ENCODE data around the gene APRT.
"Not testable (repeated sequence)": the region's sequence is repeated elsewhere in the genome, so short reads cannot be mapped to it uniquely, and the experiment has no call there.

APRT gene

GRCh38 chr16:88790312-88791211, 21.2 kb downstream of the APRT start:
- Histone ChIP-seq H3K4me1 (ENCODE audit: insufficient read depth, low read length) (no peaks in the 10 kb centered on the region), H3K27ac (ENCODE audit: low read depth, low read length) (no peak overlapping the region), H3K27me3 (ENCODE audit: control insufficient read depth in 1 of 2, insufficient read depth in 2 of 2, low read length in 2 of 2) (peaks cover 0 to 22% of the 10 kb centered on the region in 2 donors), H3K9me3 (ENCODE audit: low read length) (no peaks in the 10 kb centered on the region), H3K36me3 (ENCODE audit: insufficient read depth, low read length) (no peaks in the 10 kb centered on the region), H3K9ac (ENCODE audit: low read length) (no peak overlapping the region), H3K4me3 (ENCODE audit: low read depth in 1 of 2, low read length in 2 of 2) (no peak overlapping the region)

DNA sequence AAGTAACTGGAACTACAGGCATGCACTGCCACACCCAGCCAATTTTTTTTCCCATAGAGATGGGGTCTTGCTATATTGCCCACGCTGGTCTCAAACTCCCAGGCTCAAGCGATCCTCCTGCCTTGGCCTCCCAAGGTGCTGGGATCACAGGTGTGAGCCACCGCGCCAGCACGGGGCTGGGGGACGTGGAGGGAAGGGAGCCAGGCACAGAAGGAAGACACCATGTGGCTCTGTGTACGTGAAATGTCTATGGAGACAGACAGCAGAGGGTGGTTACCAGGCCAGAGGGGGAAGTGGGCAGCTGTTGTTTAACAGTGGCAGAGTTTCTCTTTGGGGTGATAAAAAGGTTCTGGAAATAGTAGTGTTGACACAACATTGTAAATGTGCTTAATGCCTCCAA, 22.1 kb downstream of the APRT start:
- no peak overlapping the region for H3K4me3 ChIP-seq (ENCODE audit: low read depth in 1 of 2, low read length in 2 of 2)
- peaks cover 0 to 22% of the 10 kb centered on the region in 2 donors for H3K27me3 ChIP-seq (ENCODE audit: control insufficient read depth in 1 of 2, insufficient read depth in 2 of 2, low read length in 2 of 2)
- no peak overlapping the region for H3K27ac ChIP-seq (ENCODE audit: low read depth, low read length)
- no peaks in the 10 kb centered on the region for H3K9me3 ChIP-seq (ENCODE audit: low read length)
- H3K9ac ChIP-seq (ENCODE audit: low read length), result no peak overlapping the region
- no peaks in the 10 kb centered on the region for H3K36me3 ChIP-seq (ENCODE audit: insufficient read depth, low read length)
- H3K4me1 ChIP-seq (ENCODE audit: insufficient read depth, low read length), result no peaks in the 10 kb centered on the region

GRCh38 chr16:88788749-88789148, 23.0 kb downstream of the APRT start:
- not testable (repeated sequence) for H3K4me1 ChIP-seq (ENCODE audit: insufficient read depth, low read length); H3K9me3 ChIP-seq (ENCODE audit: low read length)
- peaks cover 0 to 22% of the 10 kb centered on the region in 2 donors for H3K27me3 ChIP-seq (ENCODE audit: control insufficient read depth in 1 of 2, insufficient read depth in 2 of 2, low read length in 2 of 2)

DNA sequence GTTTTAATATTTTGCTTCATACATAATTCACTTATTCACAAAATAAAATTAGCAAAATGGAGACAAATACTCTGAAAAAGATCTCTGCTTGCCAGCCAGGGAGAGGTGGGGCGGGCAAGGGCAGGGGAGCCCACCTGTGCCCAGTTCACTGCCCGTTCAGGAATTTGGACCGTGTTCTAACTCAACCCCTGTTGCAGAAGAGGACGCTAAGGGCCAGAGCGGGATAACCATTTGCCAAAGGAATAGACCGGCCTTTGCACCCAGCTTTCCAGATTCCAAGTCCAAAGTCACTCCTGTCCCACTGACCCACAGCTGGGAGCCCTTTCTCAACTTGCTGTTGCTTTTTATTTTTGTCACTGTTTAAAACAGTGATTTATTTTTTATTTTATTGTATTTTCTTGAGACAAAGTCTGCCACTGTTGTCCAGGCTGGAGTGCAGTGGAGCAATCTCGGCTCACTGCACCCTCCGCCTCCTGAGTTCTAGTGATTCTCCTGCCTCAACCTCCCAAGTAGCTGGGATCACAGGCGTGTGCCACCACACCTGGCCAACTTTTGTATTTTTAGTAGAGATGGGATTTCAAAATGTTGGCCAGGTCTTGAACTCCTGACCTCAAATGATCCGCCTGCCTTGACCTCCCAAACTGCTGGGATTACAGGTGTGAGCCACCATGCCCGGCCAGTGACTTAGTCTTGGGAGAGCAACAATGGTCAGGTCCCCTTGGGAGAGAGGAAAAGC, 24.0 kb downstream of the APRT start:
- Histone ChIP-seq H3K36me3 (ENCODE audit: insufficient read depth, low read length) (no peaks in the 10 kb centered on the region), H3K27me3 (ENCODE audit: control insufficient read depth in 1 of 2, insufficient read depth in 2 of 2, low read length in 2 of 2) (peaks cover 0 to 14% of the 10 kb centered on the region in 2 donors), H3K4me1 (ENCODE audit: insufficient read depth, low read length) (peaks cover 8% of the 10 kb centered on the region)

More at GRCh38 chr16:88788749-88789148, 23.0 kb downstream of the APRT start:
- H3K36me3 ChIP-seq (ENCODE audit: insufficient read depth, low read length); H3K27ac ChIP-seq (ENCODE audit: low read depth, low read length); H3K4me3 ChIP-seq (ENCODE audit: low read depth in 1 of 2, low read length in 2 of 2); H3K9ac ChIP-seq (ENCODE audit: low read length): not testable (repeated sequence)

GRCh38 chr16:88785106-88785924, 26.4 kb downstream of the APRT start, which contains the start of gene PIEZO1:
TSS of gene PIEZO1 (minus strand) at chr16:88785220. CDS start at chr16:88784964, 256 bp downstream.
- H3K9me3 ChIP-seq (ENCODE audit: low read length), result no peaks in the 10 kb centered on the region
- peak within 1 kb of the TSS; percentile 56 to 87 for H3K4me3 ChIP-seq (ENCODE audit: low read depth in 1 of 2, low read length in 2 of 2)
- peaks cover 32% of the 10 kb centered on the region for H3K4me1 ChIP-seq (ENCODE audit: insufficient read depth, low read length)
- H3K9ac ChIP-seq (ENCODE audit: low read length), result peak within 1 kb of the TSS; percentile 96
- H3K36me3 ChIP-seq (ENCODE audit: insufficient read depth, low read length), result no peaks in the 10 kb centered on the region
- H3K27me3 ChIP-seq (ENCODE audit: control insufficient read depth in 1 of 2, insufficient read depth in 2 of 2, low read length in 2 of 2), result no peaks in the 10 kb centered on the region
- H3K27ac ChIP-seq (ENCODE audit: low read depth, low read length), result peak within 1 kb of the TSS; percentile 95

More for the DNA sequence above, 24.0 kb downstream of the APRT start:
- Histone ChIP-seq H3K27ac (ENCODE audit: low read depth, low read length) (no peak overlapping the region), H3K9ac (ENCODE audit: low read length) (no peak overlapping the region), H3K4me3 (ENCODE audit: low read depth in 1 of 2, low read length in 2 of 2) (no peak overlapping the region), H3K9me3 (ENCODE audit: low read length) (no peaks in the 10 kb centered on the region)

DNA sequence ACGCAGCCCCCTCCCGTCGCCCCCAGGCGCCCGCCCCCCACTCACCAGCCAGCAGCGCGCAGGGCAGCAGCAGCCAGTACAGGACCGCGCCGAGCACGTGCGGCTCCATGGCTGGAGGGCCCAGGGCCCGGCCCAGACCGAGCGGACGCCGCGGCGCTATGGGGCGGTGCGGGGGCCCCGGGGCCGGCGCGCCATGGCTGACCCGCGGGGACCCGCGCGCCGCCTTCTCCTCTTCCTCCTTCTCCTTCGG, 26.9 kb downstream of the APRT start:
- Histone ChIP-seq H3K9ac (ENCODE audit: low read length) (no peak overlapping the region), H3K27ac (ENCODE audit: low read depth, low read length) (peak overlapping the region; percentile 95)

DNA sequence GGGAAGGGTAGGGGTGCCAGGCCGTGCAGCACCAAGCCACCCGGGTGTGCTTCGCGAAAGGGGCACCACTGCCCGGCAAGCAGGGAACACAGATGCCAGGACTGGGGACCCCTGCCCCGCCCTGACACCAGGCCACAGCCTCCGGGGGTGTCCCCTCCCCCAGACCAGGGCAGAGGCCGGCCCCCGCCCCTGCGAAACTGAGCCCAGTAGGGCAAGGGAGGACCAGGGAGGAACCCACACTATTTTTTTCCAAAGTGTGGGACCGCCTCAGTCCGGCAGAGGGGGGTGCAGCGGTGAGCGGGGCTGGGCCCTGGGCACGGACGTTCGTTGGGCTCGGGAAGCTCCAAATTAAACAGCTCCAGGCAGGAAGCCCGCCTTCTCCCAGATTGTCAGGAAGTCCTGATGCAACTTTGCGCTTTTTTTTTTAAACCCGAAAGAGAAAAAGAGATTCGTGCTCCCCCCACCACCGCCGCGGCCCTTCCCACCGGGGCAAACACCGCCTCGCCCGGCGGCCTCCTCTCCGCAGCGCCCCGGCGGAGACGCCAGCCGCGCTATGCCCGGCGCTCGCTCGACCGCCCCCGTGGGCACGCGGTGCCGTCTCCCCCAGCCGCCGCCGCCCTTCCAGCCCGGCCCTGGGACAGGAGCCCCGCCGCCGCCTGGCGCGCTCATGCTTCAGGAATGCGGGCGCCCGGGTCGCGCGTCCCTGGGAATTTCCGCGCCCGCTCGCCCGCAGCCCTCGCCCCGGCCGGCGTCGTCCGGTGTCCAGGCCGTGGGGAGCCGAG, 27.5 kb downstream of the APRT start:
- H3K9ac ChIP-seq (ENCODE audit: low read length), result peak overlapping the region; percentile 96
- no peaks in the 10 kb centered on the region for H3K9me3 ChIP-seq (ENCODE audit: low read length)
- no peaks in the 10 kb centered on the region for H3K36me3 ChIP-seq (ENCODE audit: insufficient read depth, low read length)
- H3K27ac ChIP-seq (ENCODE audit: low read depth, low read length), result peak overlapping the region; percentile 95
- H3K4me1 ChIP-seq (ENCODE audit: insufficient read depth, low read length), result peaks cover 43% of the 10 kb centered on the region
- no peaks in the 10 kb centered on the region for H3K27me3 ChIP-seq (ENCODE audit: control insufficient read depth in 1 of 2, insufficient read depth in 2 of 2, low read length in 2 of 2)
- peak overlapping the region; percentile 56 to 87 for H3K4me3 ChIP-seq (ENCODE audit: low read depth in 1 of 2, low read length in 2 of 2)

More for the DNA sequence above, 26.9 kb downstream of the APRT start:
- no peaks in the 10 kb centered on the region for H3K9me3 ChIP-seq (ENCODE audit: low read length)
- H3K36me3 ChIP-seq (ENCODE audit: insufficient read depth, low read length), result no peaks in the 10 kb centered on the region
- no peaks in the 10 kb centered on the region for H3K27me3 ChIP-seq (ENCODE audit: control insufficient read depth in 1 of 2, insufficient read depth in 2 of 2, low read length in 2 of 2)
- peak overlapping the region; percentile 56 to 87 for H3K4me3 ChIP-seq (ENCODE audit: low read depth in 1 of 2, low read length in 2 of 2)
- H3K4me1 ChIP-seq (ENCODE audit: insufficient read depth, low read length), result peaks cover 38% of the 10 kb centered on the region

DNA sequence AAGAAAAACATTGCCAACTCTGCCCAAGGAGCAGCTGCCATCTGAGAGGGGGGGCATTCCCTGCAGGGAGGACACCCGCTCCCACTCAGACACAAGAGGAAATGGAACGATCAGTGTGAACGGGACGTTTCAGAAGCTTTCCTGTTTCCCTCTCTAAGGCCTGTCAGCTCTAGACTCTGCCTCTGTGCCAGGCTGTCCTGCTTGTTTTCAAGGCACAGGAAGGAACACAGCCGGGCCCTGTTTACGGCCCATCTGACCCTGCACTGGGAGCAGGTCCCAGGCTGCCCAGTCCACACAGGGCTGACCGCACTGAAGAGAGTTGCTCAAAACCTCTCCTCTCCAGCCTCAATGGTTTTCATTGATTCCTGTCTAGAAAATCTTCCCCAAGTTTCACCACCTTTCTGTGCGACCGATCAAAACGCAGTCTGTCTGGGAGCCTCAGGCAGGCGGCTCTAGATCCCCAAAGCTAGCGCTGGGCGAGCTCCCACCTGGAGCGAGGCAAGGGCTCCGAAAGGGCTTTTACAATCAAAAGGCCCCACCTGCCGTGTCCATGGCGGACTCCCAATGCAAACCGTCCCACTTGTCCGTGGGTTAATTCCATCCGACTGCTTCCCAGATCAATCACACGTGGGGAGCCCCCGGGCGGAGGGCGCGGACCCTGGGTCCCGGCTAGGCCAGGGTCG, 28.2 kb downstream of the APRT start:
- H3K36me3 ChIP-seq (ENCODE audit: insufficient read depth, low read length), result no peaks in the 10 kb centered on the region
- peak overlapping the region; percentile 56 to 87 for H3K4me3 ChIP-seq (ENCODE audit: low read depth in 1 of 2, low read length in 2 of 2)
- H3K27ac ChIP-seq (ENCODE audit: low read depth, low read length), result peak overlapping the region; percentile 95
- peak overlapping the region; percentile 96 for H3K9ac ChIP-seq (ENCODE audit: low read length)
- H3K9me3 ChIP-seq (ENCODE audit: low read length), result no peaks in the 10 kb centered on the region
- no peaks in the 10 kb centered on the region for H3K27me3 ChIP-seq (ENCODE audit: control insufficient read depth in 1 of 2, insufficient read depth in 2 of 2, low read length in 2 of 2)
- peaks cover 50% of the 10 kb centered on the region for H3K4me1 ChIP-seq (ENCODE audit: insufficient read depth, low read length)

GRCh38 chr16:88782454-88783390, 29.0 kb downstream of the APRT start:
- no peaks in the 10 kb centered on the region for H3K9me3 ChIP-seq (ENCODE audit: low read length)
- H3K27ac ChIP-seq (ENCODE audit: low read depth, low read length), result peak overlapping the region; percentile 95
- H3K27me3 ChIP-seq (ENCODE audit: control insufficient read depth in 1 of 2, insufficient read depth in 2 of 2, low read length in 2 of 2), result no peaks in the 10 kb centered on the region
- peak overlapping the region; percentile 56 to 87 for H3K4me3 ChIP-seq (ENCODE audit: low read depth in 1 of 2, low read length in 2 of 2)
- H3K4me1 ChIP-seq (ENCODE audit: insufficient read depth, low read length), result peaks cover 58% of the 10 kb centered on the region
- no peaks in the 10 kb centered on the region for H3K36me3 ChIP-seq (ENCODE audit: insufficient read depth, low read length)
- peak overlapping the region; percentile 96 for H3K9ac ChIP-seq (ENCODE audit: low read length)
